Measurements from ENCODE around the gene CTSV. TPM values are rescaled to one million over a fixed set of nuclear protein-coding genes. Genes with fewer than 3 reads are reported as not detected.
"Not testable (repeated sequence)": the region's sequence is repeated elsewhere in the genome, so short reads cannot be mapped to it uniquely, and the experiment has no call there.

Gene CTSV
- total RNA-seq, 1 experiment from 2014 or later: 22.1 TPM

DNA sequence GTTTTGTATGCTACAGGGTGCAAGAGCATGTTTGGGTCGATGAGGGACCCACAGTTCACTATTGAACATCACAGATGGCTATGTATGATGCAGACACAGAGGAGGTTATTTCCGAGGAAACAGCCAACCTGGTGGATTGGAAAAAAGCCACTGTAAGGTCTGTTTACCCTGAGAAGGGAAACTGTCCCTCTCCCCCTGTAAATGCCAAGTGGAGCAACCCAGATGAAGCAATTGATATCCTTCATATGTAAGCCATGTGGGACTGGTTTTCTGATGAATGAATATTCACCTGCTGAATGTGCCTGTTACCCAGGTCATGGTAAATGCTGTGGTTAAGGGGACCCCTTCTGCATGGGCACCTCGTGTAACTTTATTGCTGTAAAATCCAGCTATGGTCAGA lies 14.8 kb upstream of the CTSV start:
- no peak for DNase-seq (ENCODE audit: low read depth, low spot score)
- in situ Hi-C loops (cut with HindIII; ENCODE audit: low pct_unique_long_range_greater_than_20kb, low sequenced_read_pairs): no loop called here

DNA sequence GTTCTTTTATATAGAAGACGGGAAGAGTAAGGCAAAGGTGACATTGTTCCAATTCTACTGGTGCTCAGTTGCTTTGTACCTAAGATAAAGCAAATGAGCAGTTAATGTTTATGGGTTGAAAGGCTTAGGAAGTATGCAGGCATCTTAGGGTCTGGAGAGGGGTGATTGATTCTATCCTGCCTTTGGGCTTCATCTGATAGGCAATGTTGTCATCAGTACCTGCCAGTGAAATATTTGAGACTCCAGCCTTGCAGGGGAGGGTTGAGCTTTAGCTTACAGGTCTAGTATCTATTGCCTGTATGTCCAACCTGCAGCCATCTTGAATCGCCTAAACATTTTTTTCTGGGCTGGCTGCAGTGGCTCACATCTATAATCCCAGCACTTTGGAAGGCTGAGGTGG lies 13.8 kb upstream of the CTSV start:
- in situ Hi-C loops (cut with HindIII; ENCODE audit: low pct_unique_long_range_greater_than_20kb, low sequenced_read_pairs): no loop called here
- DNase-seq (ENCODE audit: low read depth, low spot score): no peak

DNA sequence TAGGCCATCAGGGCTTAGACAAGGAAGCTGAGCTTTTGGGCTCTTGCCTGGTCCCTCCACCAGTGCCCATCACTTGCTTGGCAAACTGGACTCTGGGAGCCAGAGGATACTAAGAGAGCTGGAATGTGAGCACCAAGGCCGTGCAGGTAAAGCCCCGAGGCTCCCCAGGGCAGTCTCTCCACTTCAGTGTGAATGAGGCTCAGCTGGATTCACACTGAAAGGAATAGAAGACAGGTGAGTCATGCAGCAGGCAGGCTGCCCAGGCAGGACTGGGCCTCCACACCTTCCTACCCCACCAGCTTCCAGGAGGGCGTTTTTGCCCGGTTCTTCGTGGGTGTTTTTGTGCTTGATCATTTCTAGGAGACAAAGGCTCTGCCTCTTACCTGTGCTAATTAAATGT lies 7.3 kb upstream of the CTSV start:
- in situ Hi-C loops (cut with HindIII; ENCODE audit: low pct_unique_long_range_greater_than_20kb, low sequenced_read_pairs): no loop called here
- no peak for DNase-seq (ENCODE audit: low read depth, low spot score)

DNA sequence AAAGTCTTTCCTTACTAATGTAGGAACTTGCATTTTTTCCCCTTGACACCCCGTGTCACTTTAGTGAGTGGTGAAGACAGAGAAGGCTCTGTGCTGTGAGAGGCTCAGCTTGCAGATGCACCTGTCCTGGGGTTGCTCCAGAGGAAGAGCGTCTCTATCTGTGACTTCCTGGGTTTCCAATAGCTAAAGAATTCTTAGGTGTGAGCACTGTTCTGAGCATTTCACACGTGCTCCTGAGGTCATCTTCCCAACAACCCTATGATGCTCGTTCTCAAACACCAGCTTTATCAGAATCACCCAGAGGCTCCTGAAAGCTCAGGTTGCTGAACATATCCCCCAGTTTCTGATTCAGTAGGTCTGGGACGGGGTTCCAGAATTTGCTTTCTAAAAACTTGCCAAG lies 6.4 kb upstream of the CTSV start:
- in situ Hi-C loops (cut with HindIII; ENCODE audit: low pct_unique_long_range_greater_than_20kb, low sequenced_read_pairs): no loop called here

DNA sequence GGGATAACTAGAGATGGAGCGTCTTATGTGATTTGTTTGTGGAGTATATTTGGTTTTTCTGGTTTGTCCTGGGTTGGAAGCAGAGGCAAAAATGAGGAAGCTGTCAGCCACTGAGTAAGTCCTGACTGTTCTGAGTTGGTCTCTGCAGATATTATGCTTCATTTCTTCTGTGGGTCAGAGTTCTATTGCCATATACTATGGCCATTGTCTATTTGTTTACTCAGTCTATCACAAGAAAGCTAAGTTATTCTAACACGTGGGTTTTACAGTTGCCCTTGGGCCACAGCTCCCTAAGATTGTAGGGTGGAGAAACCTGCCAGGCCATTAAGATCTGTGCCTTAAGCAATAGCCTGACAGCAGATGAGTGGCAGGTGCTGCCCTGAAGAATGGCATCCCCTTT lies 3.0 kb upstream of the CTSV start:
- peak; percentile 81 for DNase-seq (ENCODE audit: low read depth, low spot score)

More for the DNA sequence above, 6.4 kb upstream of the CTSV start:
- DNase-seq (ENCODE audit: low read depth, low spot score): no peak

DNA sequence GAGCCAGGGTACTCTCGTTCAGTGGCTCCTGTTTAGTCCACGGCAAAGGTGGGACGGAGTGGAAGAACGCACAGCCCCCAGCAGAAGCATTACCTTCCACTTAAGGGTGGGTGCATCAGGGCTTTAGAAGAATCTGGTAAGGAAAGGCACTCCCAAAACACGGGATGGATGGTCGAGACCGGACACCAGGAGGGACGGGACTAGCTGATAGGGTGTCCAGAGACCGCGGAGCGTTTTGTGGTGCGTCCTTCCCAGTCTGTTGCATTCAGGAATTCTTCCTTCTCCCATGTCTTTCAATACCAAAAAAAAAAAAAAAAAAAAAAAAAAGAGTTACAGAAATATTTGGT lies 545 bp upstream of the CTSV start:
- in situ Hi-C loops (cut with HindIII; ENCODE audit: low pct_unique_long_range_greater_than_20kb, low sequenced_read_pairs): no loop called here
- peak; percentile 77 for DNase-seq (ENCODE audit: low read depth, low spot score)

More for the DNA sequence above, 3.0 kb upstream of the CTSV start:
- in situ Hi-C loops (cut with HindIII; ENCODE audit: low pct_unique_long_range_greater_than_20kb, low sequenced_read_pairs): no loop called here

DNA sequence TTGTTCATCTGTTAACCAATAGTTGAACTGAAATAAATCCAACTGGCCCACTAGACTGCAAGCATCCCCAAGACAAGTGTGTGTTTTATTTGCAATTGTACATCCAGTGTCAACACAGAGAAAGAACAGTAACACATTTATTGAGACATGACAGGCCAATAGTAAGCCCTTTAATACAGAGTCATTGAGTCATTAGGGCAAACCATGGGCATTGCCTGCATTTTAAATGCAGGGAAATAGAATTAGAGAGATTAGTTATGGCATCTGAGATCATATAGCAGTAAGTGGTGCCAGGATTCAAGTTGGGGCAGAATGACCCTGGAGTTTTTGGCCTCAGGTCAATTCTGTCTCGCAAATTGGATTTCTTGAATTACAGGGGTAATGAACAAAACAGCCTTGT lies 15.4 kb downstream of the CTSV start:
- DNase-seq (ENCODE audit: low read depth, low spot score); in situ Hi-C loops (cut with HindIII; ENCODE audit: low pct_unique_long_range_greater_than_20kb, low sequenced_read_pairs): not testable (repeated sequence)

DNA sequence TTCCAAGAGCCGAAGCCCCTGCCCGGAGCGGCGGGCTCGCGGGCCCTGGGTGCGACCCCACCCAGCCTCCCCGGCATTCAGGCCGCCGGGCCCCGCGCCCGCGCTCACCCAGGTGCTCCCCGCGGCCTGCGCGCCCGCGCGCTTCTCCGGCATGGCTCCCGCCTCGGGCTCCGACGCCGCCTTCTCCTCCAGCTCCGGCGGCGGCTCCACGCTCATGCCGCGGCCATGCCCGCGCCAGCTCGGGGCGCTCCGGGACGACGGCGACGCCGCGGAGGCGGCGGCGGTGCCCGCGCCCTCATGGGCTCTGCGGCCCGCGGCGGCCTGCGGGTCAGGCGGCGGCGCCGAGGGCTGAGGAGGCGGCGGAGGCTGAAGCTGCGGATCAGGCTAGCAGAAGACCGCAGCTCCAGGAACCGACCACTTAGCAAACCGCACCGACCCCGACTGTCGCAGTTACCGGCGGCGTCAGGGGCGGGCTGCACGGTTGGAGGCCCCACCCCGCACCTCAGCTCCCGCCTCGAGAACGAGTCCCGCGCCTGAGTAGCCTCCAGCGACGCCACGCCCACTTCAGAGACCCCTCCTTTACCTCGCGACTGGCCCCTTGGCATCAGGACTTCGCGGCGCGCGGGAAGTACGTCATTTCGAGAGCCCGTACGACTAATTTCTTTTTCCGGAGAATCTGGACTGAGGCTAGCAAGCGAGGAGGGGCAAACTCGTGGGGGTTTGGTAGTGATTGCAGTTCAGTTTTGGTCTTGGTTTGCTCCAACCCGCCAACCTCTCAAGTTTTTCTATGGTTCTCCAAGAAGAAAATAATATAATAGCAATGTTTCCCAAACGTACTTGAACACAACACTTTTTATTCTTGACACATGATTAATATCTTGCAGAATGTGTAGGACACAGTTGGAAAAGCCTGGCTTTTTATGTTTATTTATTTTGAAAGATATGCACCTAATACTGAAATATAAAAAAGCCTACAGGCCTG lies 25.5 kb downstream of the CTSV start:
- in situ Hi-C loops (cut with HindIII; ENCODE audit: low pct_unique_long_range_greater_than_20kb, low sequenced_read_pairs): not testable (repeated sequence)
- DNase-seq (ENCODE audit: low read depth, low spot score): peak; percentile 81

DNA sequence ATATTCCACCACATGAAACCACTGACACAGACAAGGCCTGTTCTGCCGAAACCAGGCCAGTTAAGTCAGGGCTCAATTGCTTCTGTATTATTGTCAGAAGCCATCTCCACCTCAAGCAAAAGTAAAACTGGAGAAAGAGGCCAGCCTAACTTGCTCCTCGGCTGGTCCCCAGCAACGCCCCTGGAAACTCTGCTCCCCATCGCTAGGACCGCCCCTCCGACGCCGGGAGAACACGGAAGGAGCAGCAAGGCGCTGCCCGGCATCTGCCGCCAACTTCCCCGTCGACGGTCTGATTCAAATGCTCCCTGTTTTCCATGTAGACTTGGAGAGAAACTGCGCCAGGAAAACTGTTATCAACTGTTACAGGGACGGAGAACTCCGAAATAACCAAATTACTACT lies 26.3 kb downstream of the CTSV start:
- peak; percentile 38 for DNase-seq (ENCODE audit: low read depth, low spot score)
- in situ Hi-C loops (cut with HindIII; ENCODE audit: low pct_unique_long_range_greater_than_20kb, low sequenced_read_pairs): not testable (repeated sequence)

DNA sequence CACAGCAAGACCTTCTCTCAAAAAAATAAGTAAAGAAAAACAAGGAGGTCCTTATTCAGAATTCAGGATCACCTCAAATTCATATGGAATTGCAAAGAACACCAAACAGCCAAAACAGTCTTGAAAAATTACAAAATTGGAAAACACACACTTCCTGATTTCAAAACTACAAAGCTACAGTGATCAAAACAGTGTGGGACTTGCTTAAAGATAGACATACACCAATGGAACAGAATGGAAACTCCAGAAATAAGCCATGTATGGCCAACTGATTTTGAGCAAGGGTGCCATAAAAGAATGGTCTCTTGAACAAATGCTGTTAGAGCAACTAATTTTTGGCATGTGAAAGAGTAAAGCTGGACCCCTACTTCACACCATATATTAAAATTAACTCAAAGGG lies 36.7 kb downstream of the CTSV start:
- in situ Hi-C loops (cut with HindIII; ENCODE audit: low pct_unique_long_range_greater_than_20kb, low sequenced_read_pairs): not testable (repeated sequence)

DNA sequence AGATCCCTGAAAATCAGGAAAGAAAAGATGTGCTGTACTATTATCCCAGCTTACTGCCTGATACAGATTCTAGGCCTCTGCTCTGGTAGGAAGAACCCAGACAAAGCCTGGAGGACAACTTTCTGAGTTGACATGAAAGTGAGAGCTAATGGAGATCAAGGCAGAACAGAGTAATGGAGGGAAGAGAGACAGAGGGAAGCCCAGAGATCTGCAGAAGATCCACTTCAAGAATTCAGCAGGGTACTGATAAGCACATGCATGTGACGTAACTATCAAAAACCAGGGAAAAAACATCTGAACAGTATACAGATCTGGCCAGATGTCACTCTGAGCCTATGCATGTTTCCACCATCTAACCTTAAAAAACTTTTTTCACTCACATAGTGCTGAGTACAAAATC lies 37.6 kb downstream of the CTSV start:
- in situ Hi-C loops (cut with HindIII; ENCODE audit: low pct_unique_long_range_greater_than_20kb, low sequenced_read_pairs); DNase-seq (ENCODE audit: low read depth, low spot score): not testable (repeated sequence)

More for the DNA sequence above, 36.7 kb downstream of the CTSV start:
- not testable (repeated sequence) for DNase-seq (ENCODE audit: low read depth, low spot score)

DNA sequence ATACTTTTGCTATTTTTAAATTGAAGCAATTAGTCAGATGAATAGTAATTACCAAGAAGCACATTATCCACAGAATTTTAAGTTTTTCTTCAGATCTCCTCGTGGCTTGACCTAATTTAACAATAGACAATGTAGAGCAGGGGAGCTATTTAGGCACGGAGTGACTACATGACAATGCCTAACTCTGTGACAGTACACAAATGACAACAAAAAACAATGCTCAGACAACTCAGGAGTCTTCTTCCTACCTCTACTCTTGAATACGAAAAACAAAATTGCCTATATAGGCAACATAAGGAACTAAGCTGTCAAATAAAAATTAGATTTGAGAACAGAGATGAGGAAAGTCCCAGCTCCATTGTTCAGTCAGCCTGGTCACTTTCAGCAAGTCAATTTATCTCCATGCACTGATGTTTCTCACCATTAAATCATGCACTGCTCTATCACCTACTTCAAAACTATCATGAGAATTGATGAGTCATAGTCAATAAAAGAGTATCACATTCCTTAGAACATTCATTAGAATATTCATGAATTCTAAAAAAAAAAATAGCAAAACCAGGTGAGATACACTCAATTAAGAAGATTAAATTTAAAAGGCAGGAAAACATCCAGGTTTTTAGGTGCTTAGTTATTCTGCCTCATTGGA lies 38.7 kb downstream of the CTSV start:
- DNase-seq (ENCODE audit: low read depth, low spot score); in situ Hi-C loops (cut with HindIII; ENCODE audit: low pct_unique_long_range_greater_than_20kb, low sequenced_read_pairs): not testable (repeated sequence)

DNA sequence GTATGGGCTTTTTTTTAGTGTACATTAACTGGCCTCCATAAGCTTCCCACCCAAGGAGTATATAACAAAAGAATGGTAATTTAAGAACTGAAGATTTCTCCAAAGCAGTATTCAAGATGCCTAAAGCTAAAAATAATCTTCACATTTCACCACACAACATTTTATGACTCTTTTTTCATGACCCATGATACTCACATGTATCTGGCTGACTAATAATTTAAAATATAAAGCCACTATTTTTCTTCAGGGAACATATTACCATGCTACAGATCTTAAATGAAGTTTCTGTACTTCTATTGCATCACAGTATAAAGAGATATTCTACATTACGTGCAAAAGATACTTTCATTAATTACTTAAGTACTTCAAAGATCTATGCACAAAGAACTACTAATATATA lies 39.2 kb downstream of the CTSV start:
- peak; percentile 19 for DNase-seq (ENCODE audit: low read depth, low spot score)
- in situ Hi-C loops (cut with HindIII; ENCODE audit: low pct_unique_long_range_greater_than_20kb, low sequenced_read_pairs): not testable (repeated sequence)

DNA sequence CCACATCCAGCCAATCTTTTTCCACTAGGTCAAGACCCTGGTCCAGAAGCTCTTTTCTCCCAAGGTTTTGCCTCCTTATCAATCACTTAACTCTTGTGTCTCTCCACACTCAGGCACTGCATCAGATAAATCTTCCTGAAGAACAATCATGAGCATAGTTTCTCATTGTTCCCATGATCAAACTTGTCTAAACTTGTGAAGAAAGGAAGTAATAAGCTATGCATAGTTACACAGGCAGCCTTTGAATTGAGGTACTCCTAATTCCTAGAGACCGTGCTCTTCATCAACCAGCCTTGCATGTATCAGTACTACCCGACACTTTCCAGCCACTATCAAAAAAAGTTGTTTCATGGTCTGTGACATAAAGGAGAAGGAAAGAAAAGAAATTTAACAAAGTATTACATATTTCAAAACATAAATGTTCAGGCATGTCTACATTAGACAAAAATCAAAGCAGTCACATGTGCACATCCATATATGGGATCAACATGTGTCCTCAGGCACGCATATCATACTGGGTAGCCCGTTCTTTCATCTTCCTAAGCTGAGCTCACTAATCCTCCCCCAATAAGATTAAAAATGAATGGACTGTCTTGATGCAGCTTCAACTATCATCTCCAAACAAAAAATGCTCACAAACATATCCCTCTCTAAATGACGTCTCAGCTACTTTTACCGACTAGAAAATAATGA lies 41.8 kb downstream of the CTSV start:
- in situ Hi-C loops (cut with HindIII; ENCODE audit: low pct_unique_long_range_greater_than_20kb, low sequenced_read_pairs); DNase-seq (ENCODE audit: low read depth, low spot score): not testable (repeated sequence)

DNA sequence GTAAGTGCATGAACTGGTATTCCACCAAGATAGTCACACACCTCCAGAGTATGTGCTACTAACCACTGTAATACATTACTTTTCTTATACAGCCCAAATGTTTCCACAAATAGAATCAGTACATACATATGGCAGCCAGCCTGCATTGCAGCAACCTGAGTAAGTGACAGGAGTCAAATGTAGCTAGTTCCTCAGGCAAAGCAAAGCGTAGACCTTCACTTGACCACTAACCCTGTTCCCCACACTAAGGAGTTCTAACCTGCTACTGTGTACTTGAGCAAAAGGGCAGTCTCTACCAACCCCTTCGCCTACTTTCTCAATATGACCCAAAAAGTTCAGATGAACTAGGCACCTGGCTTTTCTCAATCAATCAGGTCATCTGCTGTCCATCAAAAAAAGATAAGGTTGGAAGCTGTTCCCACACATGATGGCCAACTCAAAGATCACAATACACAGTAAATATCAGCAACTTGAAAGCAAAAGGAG lies 44.4 kb downstream of the CTSV start:
- DNase-seq (ENCODE audit: low read depth, low spot score); in situ Hi-C loops (cut with HindIII; ENCODE audit: low pct_unique_long_range_greater_than_20kb, low sequenced_read_pairs): not testable (repeated sequence)

DNA sequence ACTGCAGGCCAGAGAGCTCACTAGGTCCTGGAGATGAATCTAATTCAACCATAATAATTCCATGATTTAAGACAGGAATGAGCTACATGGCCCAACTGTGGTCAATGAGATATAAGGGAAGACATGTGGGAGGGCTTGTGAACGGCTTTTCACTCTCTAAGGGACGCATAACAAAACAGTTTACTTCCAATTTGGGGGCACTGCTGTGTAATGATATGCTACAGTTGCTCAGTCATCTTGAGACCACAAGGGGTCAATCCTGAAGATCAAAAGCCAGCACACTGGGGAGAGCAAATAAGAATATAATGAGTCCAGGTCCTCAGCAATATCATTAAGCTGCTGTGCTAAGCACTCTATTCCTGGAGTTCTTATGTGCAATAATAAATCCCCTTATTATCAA lies 46.6 kb downstream of the CTSV start:
- DNase-seq (ENCODE audit: low read depth, low spot score); in situ Hi-C loops (cut with HindIII; ENCODE audit: low pct_unique_long_range_greater_than_20kb, low sequenced_read_pairs): not testable (repeated sequence)

DNA sequence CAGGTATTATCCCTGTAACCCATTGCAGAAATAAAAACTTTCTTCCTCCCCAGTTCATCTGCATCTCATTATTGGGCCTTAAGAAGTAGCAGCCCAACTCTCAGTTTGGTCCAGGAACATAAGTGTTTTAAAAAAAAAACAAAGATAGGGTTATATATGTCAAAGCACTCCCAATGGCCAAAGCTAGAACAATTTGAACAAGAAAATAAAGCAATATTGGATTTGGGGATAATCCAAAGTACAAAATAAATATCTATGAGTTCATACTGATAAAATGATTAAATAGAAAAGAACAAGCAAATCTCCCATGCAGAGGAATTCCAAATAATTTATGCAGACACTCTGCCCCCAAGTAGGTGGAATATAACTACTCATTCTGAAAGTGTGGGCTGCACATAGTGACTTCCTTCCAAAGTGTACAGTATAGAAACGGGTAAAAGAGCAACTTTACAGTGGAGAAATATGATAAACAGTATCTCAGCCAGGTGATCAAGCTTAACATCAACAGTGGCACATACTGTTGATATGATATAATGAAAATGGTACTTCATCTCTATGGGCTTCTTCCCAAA lies 49.1 kb downstream of the CTSV start:
- in situ Hi-C loops (cut with HindIII; ENCODE audit: low pct_unique_long_range_greater_than_20kb, low sequenced_read_pairs); DNase-seq (ENCODE audit: low read depth, low spot score): not testable (repeated sequence)

DNA sequence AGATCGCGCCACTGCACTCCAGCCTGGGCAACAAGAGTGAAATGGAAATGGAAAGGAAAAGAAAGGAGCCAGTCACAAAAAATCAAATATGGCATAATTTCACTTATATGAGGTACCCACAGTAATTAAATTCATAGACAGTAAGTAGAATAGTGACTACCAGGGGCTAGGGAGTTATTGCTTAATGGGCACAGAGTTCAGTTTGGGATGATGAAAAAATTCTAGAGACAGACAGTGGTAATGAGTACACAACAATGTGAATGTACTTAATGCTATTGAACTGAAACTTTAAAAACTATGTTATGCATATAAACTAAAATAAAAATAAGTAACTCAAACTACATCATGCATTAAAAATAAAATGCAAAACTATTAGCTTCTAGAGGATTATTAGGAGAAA lies 54.1 kb downstream of the CTSV start:
- DNase-seq (ENCODE audit: low read depth, low spot score); in situ Hi-C loops (cut with HindIII; ENCODE audit: low pct_unique_long_range_greater_than_20kb, low sequenced_read_pairs): not testable (repeated sequence)

All from SK-MEL-5 (cell line).